H1 (cell line): ENCODE data around the gene FHL1. TPM values are rescaled to one million over a fixed set of nuclear protein-coding genes. Genes with fewer than 3 reads are reported as not detected.

ENCODE experiments used
- ASH2L ChIP-seq: fragments of 200-600, 300-600 bp; sonication (generic); IDR thresholded peaks from one replicate; pipeline ENCODE4 v1.7.1; 2017; ENCODE audit warnings: low read length
- CHD2 ChIP-seq: IDR thresholded peaks from 2 replicates; pipeline ENCODE4 v1.6.1; 2012; ENCODE audit warnings: low read length, improper control_type of control experiment
- EZH2 ChIP-seq: fragments of 200-600 bp; sonication (generic); IDR thresholded peaks from 2 replicates; pipeline ENCODE4 v1.7.1; 2012; ENCODE audit warnings: low read depth, mild to moderate bottlenecking, moderate library complexity, low read length, inconsistent platforms; ENCODE audit not compliant: severe bottlenecking
- MAFK ChIP-seq: IDR thresholded peaks from 2 replicates; pipeline ENCODE4 v1.6.1; 2012; ENCODE audit warnings: low read depth, mild to moderate bottlenecking, improper control_type of control experiment, low read length
- NRF1 ChIP-seq: IDR thresholded peaks from 2 replicates; pipeline ENCODE4 v1.6.1; 2011; ENCODE audit warnings: mild to moderate bottlenecking, low read depth, low read length, improper control_type of control experiment
- POLR2AphosphoS5 ChIP-seq: IDR thresholded peaks from 2 replicates; pipeline ENCODE4 v1.6.1; 2011; ENCODE audit warnings: low read depth, low read length
- POU5F1 ChIP-seq: IDR thresholded peaks from 2 replicates; pipeline ENCODE4 v1.6.1; 2011; ENCODE audit warnings: low read depth, mild to moderate bottlenecking, low read length, moderate library complexity
- SIX5 ChIP-seq: IDR thresholded peaks from 2 replicates; pipeline ENCODE4 v1.6.1; 2011; ENCODE audit warnings: mild to moderate bottlenecking, low read depth, low read length
- SP2 ChIP-seq: IDR thresholded peaks from 2 replicates; pipeline ENCODE4 v1.6.1; 2012; ENCODE audit warnings: mild to moderate bottlenecking, low read length, inconsistent platforms
- YY1 ChIP-seq: IDR thresholded peaks from 2 replicates; pipeline ENCODE4 v1.6.1; 2011; ENCODE audit warnings: low read depth, mild to moderate bottlenecking, low read length
- polyA plus RNA-seq, 7 experiments: library from polyadenylated mRNA; depleted of rRNA in 3 of 7; stranded (reverse) in 5 of 7; unstranded in 2 of 7; fragments of >200 nt in 5 of 7; fragments of 200-250 nt in 2 of 7; gene quantifications; 1 replicate in 5 of 7; 2 replicates in 1 of 7; 4 replicates in 1 of 7; pipeline versions ENCODE4 v1.2.1 to v1.2.3, GENCODE V29; 2011 to 2013; ENCODE audit warnings: missing spikeins in 2 of 7, mixed read lengths in 2 of 7
- total RNA-seq: library from RNA; stranded (reverse); fragmentation: NEBNext Ultra II Directional; extraction: Animal tissue kit (Norgen Biotek cat#: 25700); gene quantifications from 2 replicates; pipeline ENCODE4 v1.2.1, GENCODE V29; 2021

The FHL1 gene
- total and polyA plus RNA-seq, 2 of the 8 experiments (the other 6 are each of a cell fraction or from before 2014, with no cell fraction given): 45.0 to 56.5 TPM

DNA sequence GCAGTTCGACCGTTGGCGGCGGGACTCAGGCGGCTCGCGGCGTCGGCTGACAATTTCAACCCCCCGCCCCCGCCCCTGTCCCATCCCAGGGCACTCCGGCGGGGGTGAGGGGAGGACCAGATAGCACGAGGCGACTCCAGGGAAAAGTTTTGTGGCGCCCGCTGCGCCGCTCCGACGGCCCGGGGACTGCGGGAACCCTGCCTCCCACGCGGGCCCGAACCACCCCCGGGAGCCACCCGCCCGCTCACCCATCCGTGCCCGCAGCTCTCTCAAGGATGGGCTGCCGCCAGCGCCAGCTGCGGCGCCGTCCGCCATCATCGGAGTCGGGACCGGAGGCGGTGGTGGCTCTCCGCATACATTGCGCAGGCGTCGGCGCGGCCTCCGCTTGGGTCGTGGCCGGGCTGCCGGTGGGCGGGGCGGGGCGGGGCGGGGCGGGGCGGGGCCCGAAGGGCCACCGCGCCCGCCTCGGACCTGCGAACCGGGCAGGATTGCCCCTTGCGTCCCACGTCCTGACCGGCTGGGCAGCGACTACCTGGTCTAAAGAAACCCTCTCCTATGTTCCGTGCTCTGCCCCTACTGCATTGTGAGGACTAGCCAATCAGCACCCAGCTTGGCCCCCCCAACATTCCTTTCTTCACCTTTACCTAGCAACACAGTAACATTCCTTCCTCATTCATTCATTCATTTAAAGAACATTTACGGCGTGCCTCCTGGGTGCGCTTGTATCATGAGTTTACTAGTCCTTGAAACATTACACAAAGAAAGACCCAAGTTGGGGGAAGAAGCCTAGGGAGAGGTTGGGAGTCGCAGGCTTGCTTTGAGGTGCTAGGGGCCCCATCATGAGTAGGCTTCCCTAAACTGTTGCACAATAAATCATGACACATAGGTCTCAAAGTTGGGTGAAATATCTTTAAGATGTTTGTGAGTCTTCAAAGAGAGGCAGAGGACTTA is 104.0 kb downstream of the FHL1 start, which contains the start of gene MAP7D3 (continued):
- TF ChIP-seq MAFK (no peak), SP2 (no peak), NRF1 (peak; percentile 36; the same call in 1 of the 2 replicates), SIX5 (no peak), EZH2 (no peak), CHD2 (no peak), POU5F1 (no peak), POLR2AphosphoS5 (peak; percentile 75; the same call in 1 of the 2 replicates), YY1 (peak; percentile 73; the same call in 1 of the 2 replicates), ASH2L (peak; percentile 60)
